Fibroblast of lung (primary cell): ENCODE data around the gene SALL3.

Experiments used
- EZH2 ChIP-seq: IDR thresholded peaks from 2 replicates; pipeline ENCODE4 v1.5.1; 2012; ENCODE audit warnings: low read length, control low read depth, mild to moderate bottlenecking; ENCODE audit errors: missing control alignments
- TF ChIP-seq, protein P1 (sequence below), 2 donors: IDR thresholded peaks in 1 of 2; conservative IDR thresholded peaks in 1 of 2; 1 replicate in 1 of 2; 2 replicates in 1 of 2; pipeline ENCODE4 v1.5.1; 2011 to 2012; ENCODE audit warnings: low read length in 2 of 2, control low read depth in 1 of 2, inconsistent platforms in 1 of 2, low read depth in 1 of 2, mild to moderate bottlenecking in 1 of 2

DNA sequence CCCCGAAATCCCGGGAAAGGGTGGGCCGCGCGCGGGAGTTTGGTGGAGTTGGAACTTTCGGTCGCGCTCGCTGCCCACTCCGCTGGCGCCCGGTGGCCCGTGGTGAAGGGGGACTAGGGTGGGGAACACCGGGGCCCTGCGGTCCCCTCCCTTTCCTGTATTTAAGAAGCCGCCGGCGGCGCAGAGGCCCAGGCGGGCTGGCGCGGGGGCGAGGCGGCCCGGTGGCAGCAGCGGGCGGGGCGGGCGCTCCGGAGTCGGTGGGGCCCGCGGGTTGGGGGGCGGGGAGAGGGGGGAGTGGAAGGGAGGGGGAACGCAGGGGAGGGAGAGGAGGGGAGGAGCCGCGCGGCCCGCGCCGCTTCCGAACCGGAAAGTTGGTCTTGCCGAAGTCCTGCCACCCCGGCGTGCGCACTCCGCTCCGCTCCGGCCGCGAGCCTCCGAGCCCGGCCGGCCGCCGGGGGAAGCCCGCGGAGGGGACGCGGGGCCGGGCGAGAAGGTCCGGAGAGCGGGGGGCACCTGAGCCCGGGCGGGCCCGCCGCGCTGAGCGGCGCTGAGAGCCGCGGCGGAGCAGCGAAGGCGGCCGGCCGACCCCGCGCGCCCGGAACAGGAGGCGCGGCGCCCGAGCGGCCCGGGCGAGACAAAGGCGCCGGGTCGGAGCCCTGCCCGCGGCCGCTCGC lies 425 bp upstream of the SALL3 start:
- TF ChIP-seq, protein P1, sequence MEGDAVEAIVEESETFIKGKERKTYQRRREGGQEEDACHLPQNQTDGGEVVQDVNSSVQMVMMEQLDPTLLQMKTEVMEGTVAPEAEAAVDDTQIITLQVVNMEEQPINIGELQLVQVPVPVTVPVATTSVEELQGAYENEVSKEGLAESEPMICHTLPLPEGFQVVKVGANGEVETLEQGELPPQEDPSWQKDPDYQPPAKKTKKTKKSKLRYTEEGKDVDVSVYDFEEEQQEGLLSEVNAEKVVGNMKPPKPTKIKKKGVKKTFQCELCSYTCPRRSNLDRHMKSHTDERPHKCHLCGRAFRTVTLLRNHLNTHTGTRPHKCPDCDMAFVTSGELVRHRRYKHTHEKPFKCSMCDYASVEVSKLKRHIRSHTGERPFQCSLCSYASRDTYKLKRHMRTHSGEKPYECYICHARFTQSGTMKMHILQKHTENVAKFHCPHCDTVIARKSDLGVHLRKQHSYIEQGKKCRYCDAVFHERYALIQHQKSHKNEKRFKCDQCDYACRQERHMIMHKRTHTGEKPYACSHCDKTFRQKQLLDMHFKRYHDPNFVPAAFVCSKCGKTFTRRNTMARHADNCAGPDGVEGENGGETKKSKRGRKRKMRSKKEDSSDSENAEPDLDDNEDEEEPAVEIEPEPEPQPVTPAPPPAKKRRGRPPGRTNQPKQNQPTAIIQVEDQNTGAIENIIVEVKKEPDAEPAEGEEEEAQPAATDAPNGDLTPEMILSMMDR (conservative IDR thresholded peaks at IDR 0.05 in 1 of 2, IDR thresholded peaks at IDR 0.05 in 1 of 2; ENCODE audit: low read depth in 1 of 2, low read length in 2 of 2): no peak
- no peak for TF ChIP-seq EZH2
